Fibroblast of lung (primary cell): ENCODE results near the gene TENM3. TPM values are rescaled to one million over a fixed set of nuclear protein-coding genes. Genes with fewer than 3 reads are reported as not detected.

Experiments used
- DNase-seq, 2 donors: peaks; one replicate each; pipeline versions ENCODE4 v3.0.0 to v3.0.0-alpha.2; 2010; ENCODE audit warnings: low read depth in 2 of 2
- H2AFZ ChIP-seq: 2 replicates; pipeline ENCODE4 v1.5.1; 2012; ENCODE audit warnings: low read length, control low read depth, inconsistent platforms
- H3K27ac ChIP-seq: 2 replicates; pipeline ENCODE4 v1.5.1; 2011; ENCODE audit warnings: low read length, control low read depth; ENCODE audit not compliant: insufficient read depth
- H3K27me3 ChIP-seq: 2 replicates; pipeline ENCODE4 v1.5.1; 2011; ENCODE audit warnings: mild to moderate bottlenecking, low read length; ENCODE audit not compliant: control insufficient read depth, insufficient read depth
- H3K36me3 ChIP-seq: 2 replicates; pipeline ENCODE4 v1.5.1; 2011; ENCODE audit warnings: low read length; ENCODE audit not compliant: control insufficient read depth, insufficient read depth
- H3K4me1 ChIP-seq: 2 replicates; pipeline ENCODE4 v1.5.1; 2011; ENCODE audit warnings: low read length; ENCODE audit not compliant: control insufficient read depth, insufficient read depth; ENCODE audit errors: extremely low read depth
- H3K4me2 ChIP-seq: 2 replicates; pipeline ENCODE4 v1.5.1; 2011; ENCODE audit warnings: low read length, control low read depth; ENCODE audit not compliant: insufficient read depth; ENCODE audit errors: extremely low read depth
- H3K4me3 ChIP-seq, 4 experiments: fragments of 200-600 bp in 1 of 4; sonication (generic) in 1 of 4; replicated peaks in 1 of 4; 2 replicates each; pipeline ENCODE4 v1.5.1; 2011 to 2016; ENCODE audit warnings: low read length in 4 of 4, low read depth in 3 of 4, mild to moderate bottlenecking in 3 of 4, control low read depth in 2 of 4, inconsistent platforms in 1 of 4, mixed read lengths in 1 of 4; ENCODE audit not compliant: insufficient read depth in 1 of 4; ENCODE audit errors: control extremely low read depth in 1 of 4
- H3K79me2 ChIP-seq: 2 replicates; pipeline ENCODE4 v1.5.1; 2012; ENCODE audit warnings: mild to moderate bottlenecking, low read length, inconsistent platforms; ENCODE audit not compliant: control insufficient read depth, insufficient read depth
- H3K9ac ChIP-seq: 2 replicates; pipeline ENCODE4 v1.5.1; 2011; ENCODE audit warnings: mild to moderate bottlenecking, low read length, control low read depth; ENCODE audit not compliant: insufficient read depth
- H3K9me3 ChIP-seq: 2 replicates; pipeline ENCODE4 v1.5.1; 2012; ENCODE audit warnings: low read depth, low read length; ENCODE audit not compliant: control insufficient read depth, insufficient read depth
- H4K20me1 ChIP-seq: 2 replicates; pipeline ENCODE4 v1.5.1; 2011; ENCODE audit warnings: low read length; ENCODE audit not compliant: control insufficient read depth, insufficient read depth; ENCODE audit errors: extremely low read depth
- EZH2 ChIP-seq: IDR thresholded peaks from 2 replicates; pipeline ENCODE4 v1.5.1; 2012; ENCODE audit warnings: low read length, control low read depth, mild to moderate bottlenecking; ENCODE audit errors: missing control alignments
- polyA plus RNA-seq, 2 donors: library from polyadenylated mRNA; depleted of rRNA in 1 of 2; stranded (reverse) in 1 of 2; unstranded in 1 of 2; fragments of >200 nt; gene quantifications; 2 replicates each; pipeline ENCODE4 v1.2.1, GENCODE V29; 2011 to 2012; ENCODE audit warnings: missing spikeins in 1 of 2
- total RNA-seq: library from RNA; depleted of rRNA; stranded (reverse); fragments of >200 nt; gene quantifications from 2 replicates; pipeline ENCODE4 v1.2.1, GENCODE V29; 2014
- TF ChIP-seq, protein P1 (sequence below), 2 donors: IDR thresholded peaks in 1 of 2; conservative IDR thresholded peaks in 1 of 2; 1 replicate in 1 of 2; 2 replicates in 1 of 2; pipeline ENCODE4 v1.5.1; 2011 to 2012; ENCODE audit warnings: low read length in 2 of 2, control low read depth in 1 of 2, inconsistent platforms in 1 of 2, low read depth in 1 of 2, mild to moderate bottlenecking in 1 of 2

TENM3 gene
- total and polyA plus RNA-seq, 2 donors (not counting 1 experiment from before 2014, with no cell fraction given), result 2.7 to 3.6 TPM

DNA sequence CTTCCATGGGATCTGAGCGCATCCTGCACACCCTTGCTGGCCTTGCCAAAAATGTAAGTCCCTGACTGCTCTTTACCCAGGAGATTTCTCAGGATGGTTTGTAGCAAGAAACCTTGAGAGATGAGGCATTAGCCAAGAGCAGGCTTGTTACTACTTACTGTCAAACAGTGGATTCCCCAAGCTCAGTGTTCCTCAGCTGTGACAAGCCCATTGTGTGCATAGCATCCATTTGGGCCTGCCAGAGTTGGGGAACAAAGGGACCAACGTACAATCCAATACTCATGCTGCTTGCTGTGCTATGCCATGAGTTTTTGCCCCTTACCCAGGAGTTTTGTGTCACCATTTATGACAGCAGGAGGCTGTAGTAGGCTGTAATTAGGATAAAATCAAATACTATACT, 267.6 kb downstream of the TENM3 start:
- H3K4me1 ChIP-seq, result no peaks in the 10 kb centered on the region
- DNase-seq, result no peak

DNA sequence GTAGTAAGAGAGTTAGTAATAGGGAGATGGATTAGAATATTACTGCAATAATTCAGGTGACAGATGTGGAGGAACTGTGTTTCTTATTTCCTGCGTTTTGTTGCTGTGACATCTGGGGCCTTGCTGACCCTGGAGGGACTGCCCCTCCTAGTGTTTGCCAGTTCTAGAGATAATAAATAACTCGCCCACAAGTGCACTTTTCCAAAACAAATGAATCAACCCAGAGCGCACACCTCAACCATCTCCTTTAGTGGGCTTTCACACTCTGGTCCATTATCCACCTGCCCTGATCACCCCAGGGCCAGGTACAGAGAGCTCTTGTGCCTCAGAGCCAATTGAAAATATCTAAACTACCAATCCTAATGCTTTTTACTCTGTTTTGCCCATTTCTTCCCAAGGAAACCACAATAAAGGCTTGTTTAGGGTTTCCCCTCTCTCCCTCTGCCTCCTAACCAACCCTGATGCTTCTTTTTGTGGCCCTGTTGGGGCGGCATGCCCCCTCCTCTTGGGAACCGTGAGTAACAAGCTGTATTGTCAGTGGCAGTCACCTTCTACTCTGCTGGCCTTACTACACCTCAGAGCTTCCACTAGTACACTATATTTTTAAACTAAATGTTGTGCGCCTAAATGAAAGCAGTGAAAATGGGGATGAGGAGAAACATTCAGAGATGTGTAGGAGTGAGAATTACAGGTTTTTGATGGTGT, 270.5 kb downstream of the TENM3 start:
- no peak for DNase-seq
- Histone ChIP-seq H3K79me2 (no peaks in the 10 kb centered on the region), H3K4me3 (no peak overlapping the region)

More for the DNA sequence above, 267.6 kb downstream of the TENM3 start:
- no peak for TF ChIP-seq EZH2
- TF ChIP-seq, protein P1, sequence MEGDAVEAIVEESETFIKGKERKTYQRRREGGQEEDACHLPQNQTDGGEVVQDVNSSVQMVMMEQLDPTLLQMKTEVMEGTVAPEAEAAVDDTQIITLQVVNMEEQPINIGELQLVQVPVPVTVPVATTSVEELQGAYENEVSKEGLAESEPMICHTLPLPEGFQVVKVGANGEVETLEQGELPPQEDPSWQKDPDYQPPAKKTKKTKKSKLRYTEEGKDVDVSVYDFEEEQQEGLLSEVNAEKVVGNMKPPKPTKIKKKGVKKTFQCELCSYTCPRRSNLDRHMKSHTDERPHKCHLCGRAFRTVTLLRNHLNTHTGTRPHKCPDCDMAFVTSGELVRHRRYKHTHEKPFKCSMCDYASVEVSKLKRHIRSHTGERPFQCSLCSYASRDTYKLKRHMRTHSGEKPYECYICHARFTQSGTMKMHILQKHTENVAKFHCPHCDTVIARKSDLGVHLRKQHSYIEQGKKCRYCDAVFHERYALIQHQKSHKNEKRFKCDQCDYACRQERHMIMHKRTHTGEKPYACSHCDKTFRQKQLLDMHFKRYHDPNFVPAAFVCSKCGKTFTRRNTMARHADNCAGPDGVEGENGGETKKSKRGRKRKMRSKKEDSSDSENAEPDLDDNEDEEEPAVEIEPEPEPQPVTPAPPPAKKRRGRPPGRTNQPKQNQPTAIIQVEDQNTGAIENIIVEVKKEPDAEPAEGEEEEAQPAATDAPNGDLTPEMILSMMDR (conservative IDR thresholded peaks at IDR 0.05 in 1 of 2, IDR thresholded peaks at IDR 0.05 in 1 of 2; ENCODE audit: low read depth in 1 of 2, low read length in 2 of 2), result no peak
- Histone ChIP-seq H3K4me3 (no peak overlapping the region), H4K20me1 (no peaks in the 10 kb centered on the region), H3K79me2 (no peaks in the 10 kb centered on the region), H3K27me3 (no peaks in the 10 kb centered on the region), H3K9me3 (no peaks in the 10 kb centered on the region), H3K4me2 (no peak overlapping the region), H3K36me3 (no peaks in the 10 kb centered on the region), H3K27ac (no peak overlapping the region), H3K9ac (no peak overlapping the region), H2AFZ (no peak overlapping the region)

DNA sequence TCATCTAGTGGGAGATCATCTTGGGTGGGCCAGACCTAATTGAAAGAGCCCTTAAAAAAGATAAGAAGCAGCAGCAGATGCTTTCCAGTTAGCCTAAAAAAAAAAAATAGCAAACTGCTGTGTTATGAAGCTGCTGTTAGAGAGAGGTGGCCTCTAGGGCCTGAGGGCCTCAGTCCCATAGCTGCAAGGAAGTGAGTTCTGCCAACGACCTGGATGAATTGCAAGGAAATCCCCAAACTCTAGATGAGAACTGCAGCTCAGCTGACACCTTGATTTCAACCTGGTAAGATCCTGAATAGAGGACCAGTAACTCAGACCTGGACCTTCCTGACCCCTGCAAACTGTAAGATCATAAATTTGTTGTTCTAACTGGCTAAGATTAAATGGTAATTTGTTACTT, 275.2 kb downstream of the TENM3 start:
- no peak overlapping the region for H3K27ac ChIP-seq
- H3K9me3 ChIP-seq, result no peaks in the 10 kb centered on the region
- H3K9ac ChIP-seq, result no peak overlapping the region
- no peak overlapping the region for H3K4me2 ChIP-seq
- no peaks in the 10 kb centered on the region for H3K27me3 ChIP-seq
- no peaks in the 10 kb centered on the region for H3K36me3 ChIP-seq
- H3K4me1 ChIP-seq, result no peaks in the 10 kb centered on the region
- no peak overlapping the region for H2AFZ ChIP-seq
- no peak for TF ChIP-seq EZH2
- TF ChIP-seq, protein P1 (conservative IDR thresholded peaks at IDR 0.05 in 1 of 2, IDR thresholded peaks at IDR 0.05 in 1 of 2; ENCODE audit: low read depth in 1 of 2, low read length in 2 of 2), result no peak
- H3K4me3 ChIP-seq, result no peak overlapping the region
- H4K20me1 ChIP-seq, result no peaks in the 10 kb centered on the region
- no peak for DNase-seq
- H3K79me2 ChIP-seq, result no peaks in the 10 kb centered on the region

More for the DNA sequence above, 270.5 kb downstream of the TENM3 start:
- H3K27me3 ChIP-seq, result no peaks in the 10 kb centered on the region
- no peaks in the 10 kb centered on the region for H4K20me1 ChIP-seq
- no peak overlapping the region for H3K27ac ChIP-seq
- no peak overlapping the region for H3K9ac ChIP-seq
- no peaks in the 10 kb centered on the region for H3K9me3 ChIP-seq
- H3K36me3 ChIP-seq, result no peaks in the 10 kb centered on the region
- no peak for TF ChIP-seq EZH2
- TF ChIP-seq, protein P1 (conservative IDR thresholded peaks at IDR 0.05 in 1 of 2, IDR thresholded peaks at IDR 0.05 in 1 of 2; ENCODE audit: low read depth in 1 of 2, low read length in 2 of 2), result no peak
- no peak overlapping the region for H2AFZ ChIP-seq
- H3K4me1 ChIP-seq, result no peaks in the 10 kb centered on the region
- H3K4me2 ChIP-seq, result no peak overlapping the region
